ENCODE results near the gene DLG5.

DNA sequence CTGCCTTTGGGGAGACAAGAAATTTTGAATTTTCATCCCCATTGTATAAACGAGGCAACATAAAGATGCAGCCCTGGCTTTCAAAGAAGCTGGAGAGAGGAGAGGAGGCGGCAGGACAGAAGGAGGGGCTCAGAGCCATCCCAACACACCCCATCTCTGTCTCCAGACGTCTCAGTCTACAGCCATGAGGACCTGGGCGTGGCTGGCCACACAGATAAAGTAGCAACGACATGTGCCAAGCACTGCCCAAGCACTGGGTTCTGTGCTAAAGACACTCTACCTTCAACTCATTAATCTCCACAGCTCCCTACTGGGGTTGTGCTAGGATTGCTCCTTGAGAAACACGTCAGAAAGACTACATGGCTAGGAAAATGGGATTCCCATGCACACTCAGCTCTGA, 65.2 kb downstream of the DLG5 start:
- TF ChIP-seq FOXA1 (IDR thresholded peaks at IDR 0.05), result no peak
- TF ChIP-seq, protein P1, sequence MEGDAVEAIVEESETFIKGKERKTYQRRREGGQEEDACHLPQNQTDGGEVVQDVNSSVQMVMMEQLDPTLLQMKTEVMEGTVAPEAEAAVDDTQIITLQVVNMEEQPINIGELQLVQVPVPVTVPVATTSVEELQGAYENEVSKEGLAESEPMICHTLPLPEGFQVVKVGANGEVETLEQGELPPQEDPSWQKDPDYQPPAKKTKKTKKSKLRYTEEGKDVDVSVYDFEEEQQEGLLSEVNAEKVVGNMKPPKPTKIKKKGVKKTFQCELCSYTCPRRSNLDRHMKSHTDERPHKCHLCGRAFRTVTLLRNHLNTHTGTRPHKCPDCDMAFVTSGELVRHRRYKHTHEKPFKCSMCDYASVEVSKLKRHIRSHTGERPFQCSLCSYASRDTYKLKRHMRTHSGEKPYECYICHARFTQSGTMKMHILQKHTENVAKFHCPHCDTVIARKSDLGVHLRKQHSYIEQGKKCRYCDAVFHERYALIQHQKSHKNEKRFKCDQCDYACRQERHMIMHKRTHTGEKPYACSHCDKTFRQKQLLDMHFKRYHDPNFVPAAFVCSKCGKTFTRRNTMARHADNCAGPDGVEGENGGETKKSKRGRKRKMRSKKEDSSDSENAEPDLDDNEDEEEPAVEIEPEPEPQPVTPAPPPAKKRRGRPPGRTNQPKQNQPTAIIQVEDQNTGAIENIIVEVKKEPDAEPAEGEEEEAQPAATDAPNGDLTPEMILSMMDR (IDR thresholded peaks at IDR 0.05; ENCODE audit: low read depth, low read length, missing input control), result no peak
- TF ChIP-seq YY1 (IDR thresholded peaks at IDR 0.05), result no peak
- TF ChIP-seq, protein P2, sequence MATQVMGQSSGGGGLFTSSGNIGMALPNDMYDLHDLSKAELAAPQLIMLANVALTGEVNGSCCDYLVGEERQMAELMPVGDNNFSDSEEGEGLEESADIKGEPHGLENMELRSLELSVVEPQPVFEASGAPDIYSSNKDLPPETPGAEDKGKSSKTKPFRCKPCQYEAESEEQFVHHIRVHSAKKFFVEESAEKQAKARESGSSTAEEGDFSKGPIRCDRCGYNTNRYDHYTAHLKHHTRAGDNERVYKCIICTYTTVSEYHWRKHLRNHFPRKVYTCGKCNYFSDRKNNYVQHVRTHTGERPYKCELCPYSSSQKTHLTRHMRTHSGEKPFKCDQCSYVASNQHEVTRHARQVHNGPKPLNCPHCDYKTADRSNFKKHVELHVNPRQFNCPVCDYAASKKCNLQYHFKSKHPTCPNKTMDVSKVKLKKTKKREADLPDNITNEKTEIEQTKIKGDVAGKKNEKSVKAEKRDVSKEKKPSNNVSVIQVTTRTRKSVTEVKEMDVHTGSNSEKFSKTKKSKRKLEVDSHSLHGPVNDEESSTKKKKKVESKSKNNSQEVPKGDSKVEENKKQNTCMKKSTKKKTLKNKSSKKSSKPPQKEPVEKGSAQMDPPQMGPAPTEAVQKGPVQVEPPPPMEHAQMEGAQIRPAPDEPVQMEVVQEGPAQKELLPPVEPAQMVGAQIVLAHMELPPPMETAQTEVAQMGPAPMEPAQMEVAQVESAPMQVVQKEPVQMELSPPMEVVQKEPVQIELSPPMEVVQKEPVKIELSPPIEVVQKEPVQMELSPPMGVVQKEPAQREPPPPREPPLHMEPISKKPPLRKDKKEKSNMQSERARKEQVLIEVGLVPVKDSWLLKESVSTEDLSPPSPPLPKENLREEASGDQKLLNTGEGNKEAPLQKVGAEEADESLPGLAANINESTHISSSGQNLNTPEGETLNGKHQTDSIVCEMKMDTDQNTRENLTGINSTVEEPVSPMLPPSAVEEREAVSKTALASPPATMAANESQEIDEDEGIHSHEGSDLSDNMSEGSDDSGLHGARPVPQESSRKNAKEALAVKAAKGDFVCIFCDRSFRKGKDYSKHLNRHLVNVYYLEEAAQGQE (IDR thresholded peaks at IDR 0.05), result no peak
- TF ChIP-seq SP1 (IDR thresholded peaks at IDR 0.05), result no peak
